ENCODE measurements around the gene HDAC4.

- TF ChIP-seq CTCF (IDR thresholded peaks at IDR 0.05) = no peak
- TF ChIP-seq POLR2AphosphoS5 (IDR thresholded peaks at IDR 0.05; ENCODE audit: low read depth, low read length) = no peak
- no peak for TF ChIP-seq REST (IDR thresholded peaks at IDR 0.05; ENCODE audit: insufficient read depth in 1 of 2, low read depth in 2 of 2, low read length in 1 of 2)
- no peak for TF ChIP-seq TCF7L2 (IDR thresholded peaks at IDR 0.05; ENCODE audit: low read depth, low read length)
These were observed 232.9 kb downstream of the HDAC4 start for GRCh38 chr2:239167766-239168444.
